OCI-M2 (cell line): ENCODE results near the gene LRIG1.

Source experiments
- DNase-seq: peaks from one replicate; lab custom pipeline; 2025; ENCODE audit not compliant: unreplicated experiment; lab: John Stamatoyannopoulos, UW

Gene LRIG1

GRCh38 chr3:66363148-66363547 lies 137.7 kb downstream of the LRIG1 start:
- no peak for DNase-seq

DNA sequence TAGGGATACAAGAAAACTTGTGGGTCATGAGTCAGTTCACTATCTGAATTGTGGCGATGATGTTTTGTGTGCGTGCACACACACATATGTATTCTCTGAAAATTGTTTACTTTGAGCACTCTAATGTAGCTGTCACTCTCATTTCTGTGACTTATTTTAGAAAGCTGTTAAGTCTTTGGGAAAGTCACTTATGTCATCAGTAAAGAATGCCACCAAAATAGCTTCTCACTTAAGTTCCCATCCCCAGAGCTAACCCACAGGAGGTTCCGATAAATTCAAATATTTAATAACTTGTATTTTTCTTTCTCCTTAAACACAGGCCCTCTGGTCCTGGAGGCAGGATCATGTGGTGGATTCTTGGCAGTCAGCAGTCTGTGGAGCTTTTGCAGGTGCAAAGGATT lies 138.3 kb downstream of the LRIG1 start:
- DNase-seq: no peak

DNA sequence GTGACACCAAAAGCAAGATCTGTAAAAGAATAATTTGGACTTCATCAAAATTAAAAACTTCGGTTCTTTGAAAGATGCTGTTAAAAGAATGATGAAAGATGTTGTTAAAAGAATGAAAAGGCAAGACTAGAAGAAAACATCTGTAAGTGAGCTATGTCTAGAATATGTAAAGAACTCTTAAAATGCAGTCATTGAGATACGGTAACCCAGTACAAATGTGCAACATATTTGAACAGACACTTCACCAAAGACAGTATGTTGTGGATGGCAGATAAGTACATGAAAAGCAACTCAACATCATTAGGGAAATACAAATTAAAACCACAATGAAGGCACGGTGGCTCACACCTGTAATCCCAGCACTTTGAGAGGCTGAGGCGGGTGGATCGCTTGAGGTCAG lies 139.5 kb downstream of the LRIG1 start:
- DNase-seq: no peak

GRCh38 chr3:66355997-66356396 lies 144.8 kb downstream of the LRIG1 start:
- no peak for DNase-seq

- no peak for DNase-seq
These were observed 145.4 kb downstream of the LRIG1 start for GRCh38 chr3:66355394-66355793.

DNA sequence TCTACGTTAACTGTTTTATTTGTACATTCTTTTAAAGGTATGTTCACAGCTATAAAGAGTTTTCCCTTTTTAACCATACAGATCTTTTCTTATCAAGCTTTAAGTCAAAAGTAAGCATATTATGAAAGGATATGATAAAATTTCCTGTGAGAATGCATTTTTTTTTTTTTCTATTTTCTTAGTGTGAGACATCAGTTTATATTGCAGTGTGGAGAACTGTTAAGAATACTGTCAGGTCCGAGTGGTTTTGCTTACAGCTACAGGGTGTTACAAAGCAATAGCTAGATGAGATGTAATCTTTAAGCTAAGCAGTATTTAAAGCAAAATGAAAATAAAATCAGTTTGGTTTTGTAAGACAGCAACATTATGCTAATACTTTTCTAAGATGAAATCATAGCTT lies 146.8 kb downstream of the LRIG1 start:
- no peak for DNase-seq

DNA sequence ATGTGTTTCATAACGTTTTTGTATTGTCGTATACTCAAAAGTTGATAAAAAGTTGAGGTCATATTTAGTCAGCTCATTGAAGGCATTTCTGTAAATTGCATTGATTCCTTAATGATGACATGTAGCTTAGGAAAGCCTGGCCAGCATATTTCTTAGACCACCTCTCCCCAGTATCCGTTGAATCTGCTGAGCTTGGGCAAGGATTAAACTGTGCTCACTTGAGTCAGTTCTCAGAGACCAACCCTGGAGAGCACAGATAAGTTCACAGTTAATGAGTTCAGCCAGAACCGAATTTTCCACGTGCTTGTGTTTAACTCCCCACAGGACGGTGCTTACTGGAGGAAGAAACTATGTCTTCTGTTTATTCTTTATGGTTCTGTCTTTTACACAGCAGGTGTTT lies 147.3 kb downstream of the LRIG1 start:
- DNase-seq: no peak

GRCh38 chr3:66353039-66353438 lies 147.8 kb downstream of the LRIG1 start:
- DNase-seq: no peak

- no peak for DNase-seq
These were observed 150.2 kb downstream of the LRIG1 start for GRCh38 chr3:66350601-66351000.

GRCh38 chr3:66348704-66349103 lies 152.1 kb downstream of the LRIG1 start:
- DNase-seq: no peak

GRCh38 chr3:66344848-66345578 lies 155.8 kb downstream of the LRIG1 start:
- no peak for DNase-seq

DNA sequence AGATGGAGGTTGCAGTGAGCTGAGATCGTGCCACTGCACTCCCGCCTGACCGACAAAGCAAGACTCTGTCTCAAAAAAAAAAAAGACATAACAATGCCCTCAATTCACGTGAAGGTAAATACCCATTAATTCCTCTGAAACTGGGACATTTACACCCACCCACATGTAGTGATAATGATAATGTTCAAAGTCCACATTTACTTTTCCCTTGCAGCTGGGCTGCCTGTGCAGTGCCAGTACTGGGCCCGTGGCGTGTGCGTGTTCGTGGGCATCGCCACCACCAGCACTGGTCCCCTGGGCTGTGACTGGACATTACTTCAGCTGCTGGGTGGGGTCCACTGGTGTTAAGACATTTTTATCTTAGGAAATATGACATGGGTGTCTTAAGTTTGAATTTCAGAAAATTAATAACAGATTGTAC lies 156.4 kb downstream of the LRIG1 start:
- DNase-seq: no peak

GRCh38 chr3:66342717-66343356 lies 158.0 kb downstream of the LRIG1 start:
- DNase-seq: no peak

DNA sequence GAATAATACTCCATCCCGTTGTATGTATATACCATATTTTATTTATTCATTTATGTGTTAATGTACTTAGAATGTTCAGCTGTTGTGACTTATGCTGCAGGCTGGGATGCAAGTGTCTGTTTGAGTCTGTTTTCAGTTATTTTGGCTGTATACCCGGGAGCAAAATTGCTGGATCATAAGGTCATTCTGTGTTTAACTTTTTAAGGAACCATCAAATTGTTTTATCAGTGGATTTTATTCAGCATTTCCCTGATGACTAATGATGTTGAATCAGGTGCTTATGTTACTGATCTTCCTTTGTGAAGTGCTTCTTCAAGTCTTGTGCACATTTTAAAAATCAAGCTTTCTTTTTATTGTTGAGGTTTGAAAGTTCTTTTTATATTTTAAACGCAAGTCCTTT lies 161.9 kb downstream of the LRIG1 start:
- no peak for DNase-seq

DNA sequence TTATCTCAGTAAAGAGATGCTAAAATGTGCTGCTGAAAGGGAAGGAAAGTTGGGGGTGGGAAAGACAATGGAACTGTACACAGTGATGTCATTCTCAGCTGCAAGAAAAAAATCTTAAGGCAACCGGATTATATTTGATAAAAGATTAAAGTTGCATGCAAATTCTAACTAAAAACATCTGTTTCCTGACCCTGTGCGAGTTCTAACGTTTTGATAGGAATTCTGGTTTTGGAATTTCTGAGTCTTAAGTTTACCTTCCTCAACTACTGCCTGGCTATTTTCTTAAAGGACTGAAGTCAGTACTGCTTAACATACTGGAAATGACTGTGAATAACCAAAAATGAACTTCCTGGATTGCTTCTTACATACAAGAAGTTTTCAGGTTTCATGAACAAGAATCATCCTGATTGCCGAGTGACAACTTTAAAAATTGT lies 164.5 kb downstream of the LRIG1 start:
- no peak for DNase-seq

- DNase-seq: no peak
These were observed 165.2 kb downstream of the LRIG1 start for GRCh38 chr3:66335671-66336070.
